Measurements from ENCODE around the gene TLN1.

Gene TLN1

DNA sequence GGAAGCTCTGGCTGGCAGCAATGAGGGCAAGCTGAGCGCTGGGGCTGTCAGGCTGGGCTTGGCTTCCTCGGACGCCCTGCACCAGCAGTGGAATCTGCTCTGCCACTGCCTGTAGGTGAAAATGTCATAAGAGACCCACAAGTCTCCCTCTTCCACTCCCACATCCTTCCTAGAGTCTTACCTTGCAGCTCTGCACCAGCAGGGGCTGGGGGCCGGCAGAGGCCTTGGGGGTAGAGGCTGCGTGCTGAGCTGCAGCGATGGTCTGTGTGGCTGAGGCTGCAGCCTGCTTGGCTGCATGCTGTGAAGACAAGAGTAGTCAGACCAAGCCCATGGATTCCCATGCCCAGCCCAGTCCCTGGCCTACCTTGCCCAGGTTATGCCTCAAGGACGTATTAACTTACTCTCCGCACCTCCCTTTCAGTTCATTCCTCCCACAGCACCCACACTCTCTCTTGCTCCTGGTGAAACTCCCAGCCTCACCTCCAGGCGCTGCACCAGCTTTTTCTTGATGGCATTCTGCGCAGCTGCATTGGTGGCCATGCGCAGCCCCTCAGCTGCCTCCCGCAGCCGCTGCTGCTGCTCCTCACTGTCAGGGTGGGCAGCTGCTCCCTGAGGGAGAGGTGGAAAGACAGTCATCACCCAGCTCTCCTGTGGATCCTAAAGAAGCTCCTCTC, 17.3 kb downstream of the TLN1 start:
- no peak overlapping the region for H3K4me3 ChIP-seq (ENCODE audit: low read length)
- H3K36me3 ChIP-seq (ENCODE audit: control insufficient read depth, low read length) = peaks cover 91% of the 10 kb centered on the region
- H3K9me3 ChIP-seq (ENCODE audit: control insufficient read depth, insufficient read depth, low read length) = no peaks in the 10 kb centered on the region
- no peaks in the 10 kb centered on the region for H3K9me2 ChIP-seq (replicated peaks; ENCODE audit: control insufficient read depth, low read length)
- no peaks in the 10 kb centered on the region for H3K27me3 ChIP-seq (ENCODE audit: control insufficient read depth, low read length)
- no peak overlapping the region for H3K4me2 ChIP-seq (ENCODE audit: low read length)
- no peaks in the 10 kb centered on the region for H3K79me2 ChIP-seq (ENCODE audit: control insufficient read depth, low read length)
- H3F3A ChIP-seq (ENCODE audit: control insufficient read depth, insufficient read depth) = no peaks in the 10 kb centered on the region
- TF ChIP-seq, protein P1, sequence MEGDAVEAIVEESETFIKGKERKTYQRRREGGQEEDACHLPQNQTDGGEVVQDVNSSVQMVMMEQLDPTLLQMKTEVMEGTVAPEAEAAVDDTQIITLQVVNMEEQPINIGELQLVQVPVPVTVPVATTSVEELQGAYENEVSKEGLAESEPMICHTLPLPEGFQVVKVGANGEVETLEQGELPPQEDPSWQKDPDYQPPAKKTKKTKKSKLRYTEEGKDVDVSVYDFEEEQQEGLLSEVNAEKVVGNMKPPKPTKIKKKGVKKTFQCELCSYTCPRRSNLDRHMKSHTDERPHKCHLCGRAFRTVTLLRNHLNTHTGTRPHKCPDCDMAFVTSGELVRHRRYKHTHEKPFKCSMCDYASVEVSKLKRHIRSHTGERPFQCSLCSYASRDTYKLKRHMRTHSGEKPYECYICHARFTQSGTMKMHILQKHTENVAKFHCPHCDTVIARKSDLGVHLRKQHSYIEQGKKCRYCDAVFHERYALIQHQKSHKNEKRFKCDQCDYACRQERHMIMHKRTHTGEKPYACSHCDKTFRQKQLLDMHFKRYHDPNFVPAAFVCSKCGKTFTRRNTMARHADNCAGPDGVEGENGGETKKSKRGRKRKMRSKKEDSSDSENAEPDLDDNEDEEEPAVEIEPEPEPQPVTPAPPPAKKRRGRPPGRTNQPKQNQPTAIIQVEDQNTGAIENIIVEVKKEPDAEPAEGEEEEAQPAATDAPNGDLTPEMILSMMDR (IDR thresholded peaks at IDR 0.05; ENCODE audit: low read depth, low read length, poor library complexity, severe bottlenecking) = no peak
- TF ChIP-seq EZH2phosphoT487 (IDR thresholded peaks at IDR 0.05; ENCODE audit: borderline replicate concordance, low read length) = no peak
- no peaks in the 10 kb centered on the region for H3K4me1 ChIP-seq (ENCODE audit: control insufficient read depth, low read length)
- no peaks in the 10 kb centered on the region for H4K20me1 ChIP-seq (ENCODE audit: control insufficient read depth, insufficient read depth, low read depth, low read length)
- no peak overlapping the region for H3K27ac ChIP-seq (ENCODE audit: low read depth, low read length)

GRCh38 chr9:35714123-35714522, 17.9 kb downstream of the TLN1 start:
- Histone ChIP-seq H3F3A (ENCODE audit: control insufficient read depth, insufficient read depth) (no peaks in the 10 kb centered on the region), H3K79me2 (ENCODE audit: control insufficient read depth, low read length) (no peaks in the 10 kb centered on the region), H4K20me1 (ENCODE audit: control insufficient read depth, insufficient read depth, low read depth, low read length) (no peaks in the 10 kb centered on the region), H3K4me3 (ENCODE audit: low read length) (no peak overlapping the region), H3K36me3 (ENCODE audit: control insufficient read depth, low read length) (peaks cover 89% of the 10 kb centered on the region), H3K9me3 (ENCODE audit: control insufficient read depth, insufficient read depth, low read length) (no peaks in the 10 kb centered on the region), H3K9me2 (replicated peaks; ENCODE audit: control insufficient read depth, low read length) (no peaks in the 10 kb centered on the region), H3K4me1 (ENCODE audit: control insufficient read depth, low read length) (no peaks in the 10 kb centered on the region), H3K27ac (ENCODE audit: low read depth, low read length) (no peak overlapping the region), H3K27me3 (ENCODE audit: control insufficient read depth, low read length) (no peaks in the 10 kb centered on the region), H3K4me2 (ENCODE audit: low read length) (no peak overlapping the region)
- TF ChIP-seq EZH2phosphoT487 (IDR thresholded peaks at IDR 0.05; ENCODE audit: borderline replicate concordance, low read length) = no peak
- TF ChIP-seq, protein P1 (IDR thresholded peaks at IDR 0.05; ENCODE audit: low read depth, low read length, poor library complexity, severe bottlenecking) = no peak

DNA sequence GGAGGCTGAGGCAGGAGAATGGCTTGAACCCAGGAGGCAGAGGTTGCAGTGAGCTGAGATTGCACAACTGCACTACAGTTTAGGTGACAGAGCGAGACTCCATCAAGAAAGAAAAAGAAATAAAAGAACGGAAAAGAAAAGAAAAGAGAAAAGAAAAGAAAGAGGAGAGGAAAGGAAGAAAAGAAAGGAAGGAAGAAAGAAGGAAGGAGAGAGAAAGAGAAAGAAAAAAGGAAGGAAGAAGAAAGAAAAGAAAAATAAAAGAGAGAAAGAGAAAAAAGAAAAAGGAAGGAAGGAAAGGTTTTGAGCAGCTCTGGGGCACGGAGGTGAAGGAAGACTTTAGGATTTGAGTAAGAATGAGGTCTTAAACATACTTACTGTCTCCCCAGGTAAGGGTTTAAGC, 18.4 kb downstream of the TLN1 start:
- Histone ChIP-seq H3F3A (ENCODE audit: control insufficient read depth, insufficient read depth) (no peaks in the 10 kb centered on the region), H3K36me3 (ENCODE audit: control insufficient read depth, low read length) (peaks cover 89% of the 10 kb centered on the region)
- TF ChIP-seq EZH2phosphoT487 (IDR thresholded peaks at IDR 0.05; ENCODE audit: borderline replicate concordance, low read length) = no peak
- TF ChIP-seq, protein P1 (IDR thresholded peaks at IDR 0.05; ENCODE audit: low read depth, low read length, poor library complexity, severe bottlenecking) = no peak

More for the DNA sequence above, 18.4 kb downstream of the TLN1 start:
- Histone ChIP-seq H3K9me3 (ENCODE audit: control insufficient read depth, insufficient read depth, low read length) (no peaks in the 10 kb centered on the region), H3K27ac (ENCODE audit: low read depth, low read length) (no peak overlapping the region), H3K9me2 (replicated peaks; ENCODE audit: control insufficient read depth, low read length) (no peaks in the 10 kb centered on the region), H3K4me2 (ENCODE audit: low read length) (no peak overlapping the region), H3K27me3 (ENCODE audit: control insufficient read depth, low read length) (no peaks in the 10 kb centered on the region), H3K4me3 (ENCODE audit: low read length) (no peak overlapping the region), H3K79me2 (ENCODE audit: control insufficient read depth, low read length) (no peaks in the 10 kb centered on the region), H4K20me1 (ENCODE audit: control insufficient read depth, insufficient read depth, low read depth, low read length) (no peaks in the 10 kb centered on the region), H3K4me1 (ENCODE audit: control insufficient read depth, low read length) (no peaks in the 10 kb centered on the region)

Data from DOHH2 (cell line).